Right lobe of liver (tissue), 4 donors: ENCODE measurements around the gene APIP.

Experiments
- CTCF ChIP-seq, 4 donors: fragments of 200-600 bp in 3 of 4; fragments of 450-650 bp in 1 of 4; IDR thresholded peaks; one replicate each; pipeline versions ENCODE4 v1.5.1 to v1.8.0; 2016 to 2022; ENCODE audit warnings: antibody characterized with exemption in 4 of 4, mild to moderate bottlenecking in 2 of 4
- POLR2A ChIP-seq: fragments of 450-650 bp; IDR thresholded peaks from one replicate; pipeline ENCODE4 v1.6.1; 2017; ENCODE audit warnings: antibody characterized with exemption, mild to moderate bottlenecking
- donor health status: DM: no; HTN: no; CAD: no.
- donor health status: DM: no; HTN: no; CAD: no.
- donor health status: DM: no; HTN: yes; CAD: no.

DNA sequence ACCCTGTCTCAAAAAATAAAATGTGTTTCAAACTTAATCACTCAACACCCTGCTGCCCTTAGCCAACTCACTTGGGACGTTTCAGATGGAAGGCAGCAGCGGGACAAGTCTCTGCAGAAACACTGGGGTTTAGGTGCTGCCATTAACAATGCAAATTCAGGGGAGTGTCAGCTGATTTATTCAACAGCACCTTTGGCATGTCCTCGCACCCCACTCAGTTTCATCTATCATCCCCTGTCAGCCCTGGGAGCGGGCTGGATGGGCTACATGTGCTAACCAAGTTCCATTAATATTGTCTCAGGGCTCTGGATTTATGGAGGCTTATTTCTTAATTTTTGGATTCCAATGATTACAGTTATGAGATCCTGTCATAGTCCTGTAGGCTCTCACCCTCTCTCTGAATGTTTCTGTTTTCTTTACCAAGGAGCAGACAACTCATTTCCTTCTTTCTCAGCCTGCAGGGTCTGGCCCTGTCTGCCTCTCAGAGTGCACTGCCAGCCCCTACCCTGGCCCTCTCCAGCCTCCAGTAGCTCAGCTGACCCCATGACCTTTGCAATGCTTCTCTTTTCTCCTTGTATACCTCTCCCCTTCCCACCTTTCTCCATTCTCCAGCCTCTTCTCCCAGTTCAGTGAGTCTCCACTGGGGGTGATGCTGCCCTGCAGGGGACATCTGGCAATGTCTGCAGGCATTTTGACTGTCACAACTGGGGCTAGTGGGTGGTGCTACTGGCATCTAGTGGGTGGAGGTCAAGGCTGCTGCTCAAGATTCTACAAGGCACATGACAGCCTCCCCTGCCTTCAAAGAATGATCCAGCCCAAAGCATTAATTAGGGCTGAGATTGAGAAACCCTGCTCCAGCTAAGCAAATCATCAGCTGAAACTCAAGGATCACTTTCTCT is 79.0 kb downstream of the APIP start:
- TF ChIP-seq CTCF (IDR thresholded peaks at IDR 0.05) (no peak), POLR2A (no peak)
